SK-N-SH treated with all-trans-retinoic acid at 6 μM for 48 hours (cell line): Measurements from ENCODE around the gene GJC2.

Source experiments
- ARNTL ChIP-seq: fragments of 450-650 bp; formaldehyde crosslinking; IDR thresholded peaks from 2 replicates; pipeline ENCODE4 v1.5.0; 2020; ENCODE audit warnings: low read depth, mild to moderate bottlenecking, moderate library complexity, borderline replicate concordance
- CREB5 ChIP-seq: fragments of 250-450 bp; sonication (Bioruptor Pico); IDR thresholded peaks from 2 replicates; pipeline ENCODE4 v1.5.1; 2020; ENCODE audit warnings: low read depth, mild to moderate bottlenecking, moderate library complexity
- ESRRG ChIP-seq: fragments of 250-450 bp; sonication (Bioruptor Pico); IDR thresholded peaks from 2 replicates; pipeline ENCODE4 v1.6.1; 2021; ENCODE audit warnings: mild to moderate bottlenecking
- GLIS3 ChIP-seq: fragments of 250-450 bp; sonication (Bioruptor Pico); IDR thresholded peaks from 2 replicates; pipeline ENCODE4 v1.5.0; 2020; ENCODE audit warnings: mild to moderate bottlenecking, moderate library complexity
- PATZ1 ChIP-seq: fragments of 250-450 bp; sonication (Bioruptor Pico); IDR thresholded peaks from 2 replicates; pipeline ENCODE4 v1.8.0; 2020; ENCODE audit warnings: mild to moderate bottlenecking, moderate library complexity, borderline replicate concordance
- POU6F1 ChIP-seq: fragments of 250-450 bp; sonication (Bioruptor Pico); IDR thresholded peaks from 2 replicates; pipeline ENCODE4 v1.8.0; 2021; ENCODE audit warnings: low read depth, mild to moderate bottlenecking, moderate library complexity, borderline replicate concordance
- TCF4 ChIP-seq: fragments of 250-450 bp; sonication (Bioruptor Pico); IDR thresholded peaks from 2 replicates; pipeline ENCODE4 v1.8.0; 2021; ENCODE audit warnings: mild to moderate bottlenecking, moderate library complexity, borderline replicate concordance
- TOX ChIP-seq: fragments of 250-450 bp; sonication (Bioruptor Pico); IDR thresholded peaks from 2 replicates; pipeline ENCODE4 v1.8.0; 2021; ENCODE audit warnings: mild to moderate bottlenecking, moderate library complexity, borderline replicate concordance
- ZFP3 ChIP-seq: fragments of 250-450 bp; sonication (Bioruptor Pico); IDR thresholded peaks from 2 replicates; pipeline ENCODE4 v1.5.0; 2020; ENCODE audit warnings: mild to moderate bottlenecking, moderate library complexity
- ZNF565 ChIP-seq: fragments of 450-650 bp; formaldehyde crosslinking; conservative IDR thresholded peaks from 2 replicates; pipeline ENCODE4 v1.5.0; 2020; ENCODE audit warnings: low read depth, mild to moderate bottlenecking, moderate library complexity

GRCh38 chr1:228123505-228123904 lies 26.2 kb upstream of the GJC2 start:
- TF ChIP-seq ARNTL (CRISPR knock-in tag) (no peak), CREB5 (no peak), PATZ1 (CRISPR knock-in tag) (no peak), TCF4 (CRISPR knock-in tag) (no peak), GLIS3 (CRISPR knock-in tag) (no peak), TOX (CRISPR knock-in tag) (no peak), ESRRG (CRISPR knock-in tag) (no peak), ZFP3 (CRISPR knock-in tag) (no peak), POU6F1 (CRISPR knock-in tag) (no peak), ZNF565 (CRISPR knock-in tag) (no peak)
